HEK293 (cell line): ENCODE results near the gene GNG12.

Source experiments
- CTCF ChIA-PET: fragments of 350-600 bp; formaldehyde crosslinking; extraction: SDS; loops from one replicate; lab custom pipeline; 2021; ENCODE audit warnings: antibody characterized with exemption; lab: Yijun Ruan, JAX
- POLR2A ChIA-PET: fragments of 300-600 bp; formaldehyde crosslinking; extraction: SDS; loops from one replicate; lab custom pipeline; 2020; ENCODE audit warnings: antibody characterized with exemption, inconsistent platforms; lab: Yijun Ruan, JAX
- H3K27ac ChIP-seq: fragments of 200-500 bp; sonication (Bioruptor generic); 2 replicates; pipeline ENCODE4 v1.5.1; 2014; ENCODE audit warnings: low read depth, low read length, control low read depth, inconsistent platforms; ENCODE audit errors: extremely low read depth
- H3K36me3 ChIP-seq, 2 experiments: fragments of 200-500 bp in 1 of 2; sonication (Bioruptor generic) in 1 of 2; 1 replicate in 1 of 2; 2 replicates in 1 of 2; pipeline ENCODE4 v1.5.1; 2014 to 2017; ENCODE audit warnings: inconsistent platforms in 2 of 2, low read length in 2 of 2; ENCODE audit not compliant: control insufficient read depth in 2 of 2, insufficient read depth in 1 of 2
- H3K4me1 ChIP-seq: fragments of 200-500 bp; sonication (Bioruptor generic); 2 replicates; pipeline ENCODE4 v1.5.1; 2014; ENCODE audit warnings: mild to moderate bottlenecking, low read length, inconsistent platforms; ENCODE audit not compliant: control insufficient read depth, insufficient read depth
- H3K4me3 ChIP-seq: 2 replicates; pipeline ENCODE4 v1.5.1; 2011; ENCODE audit warnings: low read depth, mild to moderate bottlenecking, control low read depth, low read length, moderate library complexity
- H3K9me3 ChIP-seq: fragments of 200-500 bp; sonication (Bioruptor generic); 2 replicates; pipeline ENCODE4 v1.5.1; 2014; ENCODE audit warnings: low read depth, low read length, inconsistent platforms; ENCODE audit not compliant: control insufficient read depth, insufficient read depth
- FEZF1 ChIP-seq: fragments of 450-650 bp; formaldehyde crosslinking; IDR thresholded peaks from 2 replicates; pipeline ENCODE4 v1.5.1; 2016; ENCODE audit warnings: missing biosample characterization, missing genetic modification characterization
- GLI2 ChIP-seq: fragments of 450-650 bp; formaldehyde crosslinking; IDR thresholded peaks from 2 replicates; pipeline ENCODE4; 2017; ENCODE audit warnings: missing biosample characterization, missing genetic modification characterization, low read depth, borderline replicate concordance
- HOXA7 ChIP-seq: sonication (generic); formaldehyde crosslinking; IDR thresholded peaks from 2 replicates; pipeline ENCODE4 v1.8.1; 2022; ENCODE audit warnings: missing genetic modification reagents, borderline replicate concordance
- YY2 ChIP-seq: fragments of 450-650 bp; formaldehyde crosslinking; IDR thresholded peaks from 2 replicates; pipeline ENCODE4 v1.5.1; 2016; ENCODE audit warnings: missing biosample characterization, missing genetic modification characterization
- ZNF157 ChIP-seq: fragments of 450-650 bp; formaldehyde crosslinking; IDR thresholded peaks from 2 replicates; pipeline ENCODE4 v1.5.1; 2016; ENCODE audit warnings: missing biosample characterization, missing genetic modification characterization
- ZNF37A ChIP-seq: fragments of 450-650 bp; IDR thresholded peaks from 2 replicates; pipeline ENCODE4 v1.5.1; 2018; ENCODE audit warnings: missing biosample characterization, missing genetic modification characterization
- ZNF600 ChIP-seq: fragments of 450-650 bp; formaldehyde crosslinking; IDR thresholded peaks from 2 replicates; pipeline ENCODE4 v1.5.1; 2016; ENCODE audit warnings: missing biosample characterization, missing genetic modification characterization
- ZNF626 ChIP-seq: fragments of 450-650 bp; sonication (Bioruptor Pico); formaldehyde crosslinking; IDR thresholded peaks from 2 replicates; pipeline ENCODE4 v1.5.1; 2018; ENCODE audit warnings: missing biosample characterization, missing genetic modification characterization, inconsistent platforms
- ZNF777 ChIP-seq: fragments of 450-650 bp; formaldehyde crosslinking; IDR thresholded peaks from 2 replicates; pipeline ENCODE4 v1.5.1; 2017; ENCODE audit warnings: missing biosample characterization, missing genetic modification characterization, borderline replicate concordance
- TF ChIP-seq, protein P1 (sequence below): fragments of 450-650 bp; formaldehyde crosslinking; IDR thresholded peaks from 2 replicates; pipeline ENCODE4 v1.5.1; 2016; ENCODE audit warnings: missing biosample characterization, missing genetic modification characterization, borderline replicate concordance
- TF ChIP-seq, protein P2 (sequence below): fragments of 450-650 bp; formaldehyde crosslinking; IDR thresholded peaks from 2 replicates; pipeline ENCODE4 v1.5.1; 2017; ENCODE audit warnings: missing biosample characterization, mild to moderate bottlenecking, missing genetic modification characterization, moderate library complexity
- TF ChIP-seq, protein P3 (sequence below): fragments of 450-650 bp; formaldehyde crosslinking; IDR thresholded peaks from 2 replicates; pipeline ENCODE4 v1.5.1; 2016; ENCODE audit warnings: missing biosample characterization, missing genetic modification characterization

The GNG12 gene

DNA sequence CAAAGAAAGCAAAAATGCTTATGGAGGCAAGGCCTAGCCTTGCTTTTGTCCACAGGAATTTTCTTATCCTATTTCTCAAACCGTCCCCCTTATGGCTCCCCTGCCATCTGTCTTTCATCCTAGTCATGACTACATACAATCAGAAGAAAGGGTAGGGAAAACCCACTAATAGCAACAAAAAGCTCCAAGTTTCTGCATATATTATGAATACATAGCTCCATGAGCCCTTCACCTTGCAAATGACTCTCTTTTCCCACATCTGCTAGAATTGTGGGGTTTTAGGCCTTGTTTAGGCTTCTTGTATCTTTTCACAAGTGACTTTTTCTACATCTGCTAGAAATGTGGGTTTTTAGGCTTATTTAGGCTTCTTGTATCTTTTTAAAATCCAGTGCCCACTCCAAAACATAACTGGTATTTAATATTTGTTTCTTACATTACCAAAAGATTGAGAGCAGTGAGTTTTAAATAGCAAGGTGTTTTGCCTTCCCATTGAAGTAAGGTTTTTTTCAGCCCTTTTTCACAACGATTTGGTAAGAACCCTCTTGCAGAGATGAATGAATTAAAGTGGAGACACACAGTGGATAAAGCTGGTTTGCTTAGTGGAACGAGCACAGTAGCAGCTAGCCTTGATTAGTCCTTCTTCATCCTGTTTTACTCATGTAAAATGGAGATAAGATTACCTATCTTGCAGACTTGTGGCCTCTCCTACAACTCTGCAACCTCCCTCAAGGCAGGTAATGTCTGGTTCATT is 143.8 kb downstream of the GNG12 start:
- TF ChIP-seq, protein P1, sequence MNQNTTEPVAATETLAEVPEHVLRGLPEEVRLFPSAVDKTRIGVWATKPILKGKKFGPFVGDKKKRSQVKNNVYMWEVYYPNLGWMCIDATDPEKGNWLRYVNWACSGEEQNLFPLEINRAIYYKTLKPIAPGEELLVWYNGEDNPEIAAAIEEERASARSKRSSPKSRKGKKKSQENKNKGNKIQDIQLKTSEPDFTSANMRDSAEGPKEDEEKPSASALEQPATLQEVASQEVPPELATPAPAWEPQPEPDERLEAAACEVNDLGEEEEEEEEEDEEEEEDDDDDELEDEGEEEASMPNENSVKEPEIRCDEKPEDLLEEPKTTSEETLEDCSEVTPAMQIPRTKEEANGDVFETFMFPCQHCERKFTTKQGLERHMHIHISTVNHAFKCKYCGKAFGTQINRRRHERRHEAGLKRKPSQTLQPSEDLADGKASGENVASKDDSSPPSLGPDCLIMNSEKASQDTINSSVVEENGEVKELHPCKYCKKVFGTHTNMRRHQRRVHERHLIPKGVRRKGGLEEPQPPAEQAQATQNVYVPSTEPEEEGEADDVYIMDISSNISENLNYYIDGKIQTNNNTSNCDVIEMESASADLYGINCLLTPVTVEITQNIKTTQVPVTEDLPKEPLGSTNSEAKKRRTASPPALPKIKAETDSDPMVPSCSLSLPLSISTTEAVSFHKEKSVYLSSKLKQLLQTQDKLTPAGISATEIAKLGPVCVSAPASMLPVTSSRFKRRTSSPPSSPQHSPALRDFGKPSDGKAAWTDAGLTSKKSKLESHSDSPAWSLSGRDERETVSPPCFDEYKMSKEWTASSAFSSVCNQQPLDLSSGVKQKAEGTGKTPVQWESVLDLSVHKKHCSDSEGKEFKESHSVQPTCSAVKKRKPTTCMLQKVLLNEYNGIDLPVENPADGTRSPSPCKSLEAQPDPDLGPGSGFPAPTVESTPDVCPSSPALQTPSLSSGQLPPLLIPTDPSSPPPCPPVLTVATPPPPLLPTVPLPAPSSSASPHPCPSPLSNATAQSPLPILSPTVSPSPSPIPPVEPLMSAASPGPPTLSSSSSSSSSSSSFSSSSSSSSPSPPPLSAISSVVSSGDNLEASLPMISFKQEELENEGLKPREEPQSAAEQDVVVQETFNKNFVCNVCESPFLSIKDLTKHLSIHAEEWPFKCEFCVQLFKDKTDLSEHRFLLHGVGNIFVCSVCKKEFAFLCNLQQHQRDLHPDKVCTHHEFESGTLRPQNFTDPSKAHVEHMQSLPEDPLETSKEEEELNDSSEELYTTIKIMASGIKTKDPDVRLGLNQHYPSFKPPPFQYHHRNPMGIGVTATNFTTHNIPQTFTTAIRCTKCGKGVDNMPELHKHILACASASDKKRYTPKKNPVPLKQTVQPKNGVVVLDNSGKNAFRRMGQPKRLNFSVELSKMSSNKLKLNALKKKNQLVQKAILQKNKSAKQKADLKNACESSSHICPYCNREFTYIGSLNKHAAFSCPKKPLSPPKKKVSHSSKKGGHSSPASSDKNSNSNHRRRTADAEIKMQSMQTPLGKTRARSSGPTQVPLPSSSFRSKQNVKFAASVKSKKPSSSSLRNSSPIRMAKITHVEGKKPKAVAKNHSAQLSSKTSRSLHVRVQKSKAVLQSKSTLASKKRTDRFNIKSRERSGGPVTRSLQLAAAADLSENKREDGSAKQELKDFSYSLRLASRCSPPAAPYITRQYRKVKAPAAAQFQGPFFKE: no peak
- TF ChIP-seq GLI2 (tag by site-specific recombination) (no peak), YY2 (tag by site-specific recombination) (no peak), ZNF777 (tag by site-specific recombination) (no peak), ZNF157 (tag by site-specific recombination) (no peak), ZNF37A (tag by site-specific recombination) (no peak)
- TF ChIP-seq, protein P2, sequence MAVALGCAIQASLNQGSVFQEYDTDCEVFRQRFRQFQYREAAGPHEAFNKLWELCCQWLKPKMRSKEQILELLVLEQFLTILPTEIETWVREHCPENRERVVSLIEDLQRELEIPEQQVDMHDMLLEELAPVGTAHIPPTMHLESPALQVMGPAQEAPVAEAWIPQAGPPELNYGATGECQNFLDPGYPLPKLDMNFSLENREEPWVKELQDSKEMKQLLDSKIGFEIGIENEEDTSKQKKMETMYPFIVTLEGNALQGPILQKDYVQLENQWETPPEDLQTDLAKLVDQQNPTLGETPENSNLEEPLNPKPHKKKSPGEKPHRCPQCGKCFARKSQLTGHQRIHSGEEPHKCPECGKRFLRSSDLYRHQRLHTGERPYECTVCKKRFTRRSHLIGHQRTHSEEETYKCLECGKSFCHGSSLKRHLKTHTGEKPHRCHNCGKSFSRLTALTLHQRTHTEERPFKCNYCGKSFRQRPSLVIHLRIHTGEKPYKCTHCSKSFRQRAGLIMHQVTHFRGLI (tag by site-specific recombination): no peak
- H3K9me3 ChIP-seq: no peaks in the 10 kb centered on the region
- ChIA-PET POLR2A (no interaction called here), CTCF (interaction anchor here (1.0 to 2.8 kb wide), 5 partner anchors 11 to 154 kb away, joined by 3 to 12 read pairs (median 4); no protein-coding TSS in a partner anchor)
- no peaks in the 10 kb centered on the region; the same call in 1 of the 2 replicates for H3K4me1 ChIP-seq
- no peak overlapping the region for H3K4me3 ChIP-seq
- H3K36me3 ChIP-seq: peaks cover 14 to 59% of the 10 kb centered on the region in 2 experiments; a peak in 2 of 3 replicates
- H3K27ac ChIP-seq: no peak overlapping the region

DNA sequence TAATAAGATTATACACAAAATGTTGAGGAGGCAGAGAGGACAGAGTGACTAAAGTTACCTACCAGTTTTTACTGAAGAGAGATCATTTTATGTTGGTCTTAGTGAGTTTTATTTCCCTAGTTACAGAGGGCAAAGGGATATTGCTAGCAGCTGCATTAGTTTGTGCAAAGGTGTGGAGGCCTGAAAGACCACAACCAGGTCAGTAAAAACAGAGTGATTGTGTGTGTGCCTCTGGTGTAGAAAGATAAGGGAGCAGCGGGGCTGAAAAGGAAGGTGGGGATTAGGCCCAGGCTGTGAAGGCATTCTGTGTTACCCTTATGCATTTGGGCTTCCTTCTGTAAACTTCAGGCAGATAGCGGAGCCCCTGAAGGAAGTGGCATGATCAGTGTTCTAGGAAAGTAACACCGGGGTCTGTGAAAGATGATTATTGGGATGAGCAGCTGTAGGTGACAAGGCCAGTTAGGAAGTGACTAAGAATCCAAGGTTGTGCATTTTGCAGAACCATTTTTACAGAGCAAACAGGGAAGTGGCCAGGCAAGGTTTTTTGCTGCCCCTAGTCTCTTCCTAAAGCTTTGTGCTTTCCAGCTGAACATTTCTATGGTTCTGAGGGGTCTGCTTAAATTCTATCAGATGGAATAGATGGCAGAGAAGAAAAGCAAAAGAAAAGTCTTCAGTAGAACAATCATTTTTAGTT is 144.6 kb downstream of the GNG12 start:
- CTCF ChIA-PET: interaction anchor here (0.7 to 2.8 kb wide), 6 partner anchors 12 to 153 kb away, joined by 3 to 12 read pairs (median 4); no protein-coding TSS in a partner anchor
- H3K27ac ChIP-seq: no peak overlapping the region
- POLR2A ChIA-PET: interaction anchor here (1.1 to 4.8 kb wide), 2 partner anchors 11 to 119 kb away, joined by 3 to 77 read pairs; no protein-coding TSS in a partner anchor

More for the DNA sequence above, 144.6 kb downstream of the GNG12 start:
- Histone ChIP-seq H3K4me3 (no peak overlapping the region), H3K9me3 (no peaks in the 10 kb centered on the region), H3K36me3 (peaks cover 14 to 59% of the 10 kb centered on the region in 2 experiments; a peak in 2 of 3 replicates)
- no peak for TF ChIP-seq HOXA7 (CRISPR knock-in tag)
- TF ChIP-seq ZNF626 (tag by site-specific recombination): no peak
- TF ChIP-seq FEZF1: peak; percentile 52
- TF ChIP-seq, protein P3, sequence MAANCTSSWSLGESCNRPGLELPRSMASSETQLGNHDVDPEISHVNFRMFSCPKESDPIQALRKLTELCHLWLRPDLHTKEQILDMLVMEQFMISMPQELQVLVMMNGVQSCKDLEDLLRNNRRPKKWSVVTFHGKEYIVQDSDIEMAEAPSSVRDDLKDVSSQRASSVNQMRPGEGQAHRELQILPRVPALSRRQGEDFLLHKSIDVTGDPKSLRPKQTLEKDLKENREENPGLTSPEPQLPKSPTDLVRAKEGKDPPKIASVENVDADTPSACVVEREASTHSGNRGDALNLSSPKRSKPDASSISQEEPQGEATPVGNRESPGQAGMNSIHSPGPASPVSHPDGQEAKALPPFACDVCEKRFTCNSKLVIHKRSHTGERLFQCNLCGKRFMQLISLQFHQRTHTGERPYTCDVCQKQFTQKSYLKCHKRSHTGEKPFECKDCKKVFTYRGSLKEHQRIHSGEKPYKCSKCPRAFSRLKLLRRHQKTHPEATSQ: no peak
- TF ChIP-seq ZNF600 (tag by site-specific recombination): 0 out of 2 replicates have a peak, but pooled peaks have one; percentile 21
- TF ChIP-seq, all 188 proteins: peak for 2
- H3K4me1 ChIP-seq: peaks cover 6% of the 10 kb centered on the region; the same call in 1 of the 2 replicates
